Neural progenitor cell (in vitro differentiated cells): ENCODE measurements around the gene NFE2L3. TPM values are rescaled to one million over a fixed set of nuclear protein-coding genes. Genes with fewer than 3 reads are reported as not detected.

ENCODE experiments used
- DNase-seq: peaks from one replicate; pipeline ENCODE4 v3.0.0-alpha.2; 2016; ENCODE audit warnings: low spot score
- H2AFZ ChIP-seq: fragments of 200-600 bp; sonication (generic); replicated peaks from 2 replicates; pipeline ENCODE4 v1.6.1; 2016; ENCODE audit warnings: antibody characterized with exemption
- H3F3A ChIP-seq: fragments of 200-600 bp; sonication (generic); 2 replicates; pipeline ENCODE4 v1.6.1; 2016; ENCODE audit warnings: antibody characterized with exemption, low read depth
- H3K27ac ChIP-seq: fragments of 200-600 bp; sonication (generic); 2 replicates; pipeline ENCODE4 v1.5.1; 2016; ENCODE audit warnings: mild to moderate bottlenecking
- H3K27me3 ChIP-seq: fragments of 200-600 bp; sonication (generic); 2 replicates; pipeline ENCODE4 v1.6.1; 2016; ENCODE audit warnings: mild to moderate bottlenecking, moderate library complexity
- H3K36me3 ChIP-seq: fragments of 200-600 bp; sonication (generic); 2 replicates; pipeline ENCODE4 v1.5.1; 2016
- H3K4me1 ChIP-seq: fragments of 200-600 bp; sonication (generic); 2 replicates; pipeline ENCODE4 v1.6.1; 2016; ENCODE audit warnings: mixed run types
- H3K4me2 ChIP-seq: fragments of 200-600 bp; sonication (generic); 2 replicates; pipeline ENCODE4 v1.6.1; 2016
- H3K4me3 ChIP-seq: fragments of 200-600 bp; sonication (generic); 2 replicates; pipeline ENCODE4 v1.5.1; 2016
- H3K79me2 ChIP-seq: fragments of 200-600 bp; sonication (generic); 2 replicates; pipeline ENCODE4 v1.6.1; 2016; ENCODE audit warnings: low read depth
- H3K9ac ChIP-seq: fragments of 200-600 bp; sonication (generic); 2 replicates; pipeline ENCODE4 v1.6.1; 2016
- H3K9me3 ChIP-seq: fragments of 200-600 bp; sonication (generic); 2 replicates; pipeline ENCODE4 v1.5.1; 2016; ENCODE audit warnings: low read depth
- H4K20me1 ChIP-seq: fragments of 200-600 bp; sonication (generic); 2 replicates; pipeline ENCODE4 v1.6.1; 2016; ENCODE audit warnings: low read depth
- H3K27ac Mint-ChIP-seq: 3 replicates; pipeline ENCODE4 v1.8.0; 2021; ENCODE audit warnings: mixed read lengths
- H3K27me3 Mint-ChIP-seq: 2 replicates; pipeline ENCODE4 v1.8.0; 2022; ENCODE audit warnings: low read depth, mild to moderate bottlenecking, inconsistent platforms, moderate library complexity, mixed read lengths; ENCODE audit not compliant: insufficient read depth
- H3K36me3 Mint-ChIP-seq: 3 replicates; pipeline ENCODE4 v1.8.0; 2021; ENCODE audit warnings: mixed read lengths
- H3K4me1 Mint-ChIP-seq: 3 replicates; pipeline ENCODE4 v1.8.0; 2021; ENCODE audit warnings: mixed read lengths
- H3K4me3 Mint-ChIP-seq: 3 replicates; pipeline ENCODE4 v1.8.0; 2021; ENCODE audit warnings: mild to moderate bottlenecking, moderate library complexity, mixed read lengths
- H3K9me3 Mint-ChIP-seq: 3 replicates; pipeline ENCODE4 v1.8.0; 2020; ENCODE audit warnings: mixed read lengths
- EZH2 ChIP-seq: fragments of 200-600 bp; sonication (generic); IDR thresholded peaks from 2 replicates; pipeline ENCODE4 v1.6.1; 2017; ENCODE audit warnings: antibody characterized with exemption, mild to moderate bottlenecking, moderate library complexity
- EZH2phosphoT487 ChIP-seq: fragments of 200-600 bp; sonication (generic); IDR thresholded peaks from 2 replicates; pipeline ENCODE4 v1.6.1; 2017; ENCODE audit warnings: antibody characterized with exemption
- total RNA-seq: library from RNA; depleted of rRNA; stranded (reverse); fragments of >200 nt; gene quantifications from 2 replicates; pipeline ENCODE4 v1.2.3, GENCODE V29; 2015; ENCODE audit warnings: low replicate concordance
- TF ChIP-seq, protein P1 (sequence below): fragments of 200-600 bp; sonication (generic); IDR thresholded peaks from 2 replicates; pipeline ENCODE4 v1.5.1; 2017; ENCODE audit warnings: antibody characterized with exemption, mild to moderate bottlenecking

NFE2L3 gene
- total RNA-seq, 1 donor from 2014 or later = 6.2 TPM

DNA sequence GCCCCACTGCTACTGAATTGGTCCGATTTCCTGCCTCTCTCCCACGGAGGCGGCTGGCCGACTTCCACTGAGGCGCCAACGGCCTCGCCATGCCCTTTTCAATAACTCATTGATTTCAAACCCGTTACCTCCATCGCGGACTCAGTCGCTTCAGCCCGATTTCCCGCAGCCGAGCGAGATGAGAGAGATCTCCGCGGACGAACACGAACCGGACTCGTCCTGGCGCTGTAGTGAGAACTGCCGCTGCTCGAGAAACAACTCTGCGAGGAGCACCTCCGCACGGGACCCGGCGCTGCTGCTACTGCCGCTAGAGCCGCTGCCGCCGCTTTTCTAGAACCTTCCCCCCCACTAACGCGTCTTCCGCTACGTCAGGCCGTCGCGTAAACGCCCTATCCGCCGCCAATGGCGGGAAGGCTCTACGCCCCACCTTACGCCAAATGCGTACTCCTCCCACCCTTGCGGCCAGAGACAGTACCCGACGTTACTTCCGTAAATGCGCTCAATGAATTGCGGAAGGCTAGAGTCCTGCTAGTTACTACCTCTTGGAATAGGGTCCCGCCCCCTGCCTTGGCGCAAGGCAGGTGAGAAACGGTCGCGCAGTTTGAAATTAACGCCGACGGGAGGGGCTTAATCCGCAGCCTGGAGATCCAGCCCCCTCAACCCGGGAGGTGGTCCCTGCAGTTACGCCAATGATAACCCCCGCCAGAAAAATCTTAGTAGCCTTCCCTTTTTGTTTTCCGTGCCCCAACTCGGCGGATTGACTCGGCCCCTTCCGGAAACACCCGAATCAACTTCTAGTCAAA, 48.6 kb downstream of the NFE2L3 start, which contains the start of gene HNRNPA2B1:
TSS of gene HNRNPA2B1 (minus strand) at position 303 of the 803 bp plus-strand sequence. CDS start at position 134, 169 bp downstream.
- Histone ChIP-seq H3K27ac (peak within 1 kb of the TSS; percentile 99), H4K20me1 (peaks cover 77% of the 10 kb centered on the region), H3F3A (peaks cover 63% of the 10 kb centered on the region), H2AFZ (peak within 1 kb of the TSS; percentile 54), H3K27me3 (no peaks in the 10 kb centered on the region), H3K4me2 (peak within 1 kb of the TSS; percentile 96), H3K9ac (peak within 1 kb of the TSS; percentile 96), H3K4me3 (peak within 1 kb of the TSS; percentile 91), H3K36me3 (peaks cover 33% of the 10 kb centered on the region), H3K9me3 (no peaks in the 10 kb centered on the region), H3K4me1 (peaks cover 37% of the 10 kb centered on the region), H3K79me2 (peaks cover 91% of the 10 kb centered on the region)
- DNase-seq = peak; percentile 98
- peaks cover 45% of the 10 kb centered on the region for H3K4me1 Mint-ChIP-seq
- peaks cover 52% of the 10 kb centered on the region for H3K36me3 Mint-ChIP-seq
- peak within 1 kb of the TSS; percentile 99 for H3K27ac Mint-ChIP-seq
- peaks cover 9% of the 10 kb centered on the region for H3K9me3 Mint-ChIP-seq
- peak within 1 kb of the TSS; percentile 97 for H3K4me3 Mint-ChIP-seq
- TF ChIP-seq EZH2phosphoT487 (no peak), EZH2 (no peak)
- TF ChIP-seq, protein P1, sequence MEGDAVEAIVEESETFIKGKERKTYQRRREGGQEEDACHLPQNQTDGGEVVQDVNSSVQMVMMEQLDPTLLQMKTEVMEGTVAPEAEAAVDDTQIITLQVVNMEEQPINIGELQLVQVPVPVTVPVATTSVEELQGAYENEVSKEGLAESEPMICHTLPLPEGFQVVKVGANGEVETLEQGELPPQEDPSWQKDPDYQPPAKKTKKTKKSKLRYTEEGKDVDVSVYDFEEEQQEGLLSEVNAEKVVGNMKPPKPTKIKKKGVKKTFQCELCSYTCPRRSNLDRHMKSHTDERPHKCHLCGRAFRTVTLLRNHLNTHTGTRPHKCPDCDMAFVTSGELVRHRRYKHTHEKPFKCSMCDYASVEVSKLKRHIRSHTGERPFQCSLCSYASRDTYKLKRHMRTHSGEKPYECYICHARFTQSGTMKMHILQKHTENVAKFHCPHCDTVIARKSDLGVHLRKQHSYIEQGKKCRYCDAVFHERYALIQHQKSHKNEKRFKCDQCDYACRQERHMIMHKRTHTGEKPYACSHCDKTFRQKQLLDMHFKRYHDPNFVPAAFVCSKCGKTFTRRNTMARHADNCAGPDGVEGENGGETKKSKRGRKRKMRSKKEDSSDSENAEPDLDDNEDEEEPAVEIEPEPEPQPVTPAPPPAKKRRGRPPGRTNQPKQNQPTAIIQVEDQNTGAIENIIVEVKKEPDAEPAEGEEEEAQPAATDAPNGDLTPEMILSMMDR = peak; percentile 18
- peaks cover 4% of the 10 kb centered on the region for H3K27me3 Mint-ChIP-seq

DNA sequence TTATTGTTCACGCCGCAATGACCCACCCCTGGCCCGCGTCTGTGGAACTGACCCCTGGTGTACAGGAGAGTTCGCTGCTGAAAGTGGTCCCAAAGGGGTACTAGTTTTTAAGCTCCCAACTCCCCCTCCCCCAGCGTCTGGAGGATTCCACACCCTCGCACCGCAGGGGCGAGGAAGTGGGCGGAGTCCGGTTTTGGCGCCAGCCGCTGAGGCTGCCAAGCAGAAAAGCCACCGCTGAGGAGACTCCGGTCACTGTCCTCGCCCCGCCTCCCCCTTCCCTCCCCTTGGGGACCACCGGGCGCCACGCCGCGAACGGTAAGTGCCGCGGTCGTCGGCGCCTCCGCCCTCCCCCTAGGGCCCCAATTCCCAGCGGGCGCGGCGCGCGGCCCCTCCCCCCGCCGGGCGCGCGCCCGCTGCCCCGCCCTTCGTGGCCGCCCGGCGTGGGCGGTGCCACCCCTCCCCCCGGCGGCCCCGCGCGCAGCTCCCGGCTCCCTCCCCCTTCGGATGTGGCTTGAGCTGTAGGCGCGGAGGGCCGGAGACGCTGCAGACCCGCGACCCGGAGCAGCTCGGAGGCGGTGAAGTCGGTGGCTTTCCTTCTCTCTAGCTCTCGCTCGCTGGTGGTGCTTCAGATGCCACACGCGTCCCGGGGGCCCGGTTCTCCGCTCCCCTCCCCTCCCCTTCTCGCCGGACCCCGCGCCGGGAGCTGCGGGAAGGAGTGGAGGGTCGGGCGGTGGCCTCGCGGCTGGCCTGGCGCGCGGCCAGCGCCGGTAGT, 49.4 kb downstream of the NFE2L3 start, which contains the start of gene CBX3:
TSS of gene CBX3 (plus strand) at position 499 of the 772 bp plus-strand sequence. CDS start 1,254 bp downstream, outside the sequence.
- peak within 1 kb of the TSS; percentile 96 for H3K9ac ChIP-seq
- peak within 1 kb of the TSS; percentile 97 for H3K4me3 Mint-ChIP-seq
- peaks cover 9% of the 10 kb centered on the region for H3K9me3 Mint-ChIP-seq
- peak within 1 kb of the TSS; percentile 96 for H3K4me2 ChIP-seq
- TF ChIP-seq, protein P1 = no peak
- TF ChIP-seq EZH2phosphoT487 (no peak), EZH2 (no peak)
- peak within 1 kb of the TSS; percentile 54 for H2AFZ ChIP-seq
- peaks cover 77% of the 10 kb centered on the region for H4K20me1 ChIP-seq
- H3K4me1 Mint-ChIP-seq = peaks cover 40% of the 10 kb centered on the region
- no peaks in the 10 kb centered on the region for H3K27me3 ChIP-seq
- no peaks in the 10 kb centered on the region for H3K9me3 ChIP-seq
- peak; percentile 99 for DNase-seq
- peaks cover 91% of the 10 kb centered on the region for H3K79me2 ChIP-seq
- H3K4me1 ChIP-seq = peaks cover 37% of the 10 kb centered on the region
- peaks cover 4% of the 10 kb centered on the region for H3K27me3 Mint-ChIP-seq
- peaks cover 49% of the 10 kb centered on the region for H3K36me3 Mint-ChIP-seq
- H3K27ac Mint-ChIP-seq = peak within 1 kb of the TSS; percentile 99
- H3K27ac ChIP-seq = peak within 1 kb of the TSS; percentile 99
- peaks cover 55% of the 10 kb centered on the region for H3F3A ChIP-seq
- H3K36me3 ChIP-seq = peaks cover 30% of the 10 kb centered on the region
- H3K4me3 ChIP-seq = peak within 1 kb of the TSS; percentile 91

- Mint-ChIP-seq H3K36me3 (peaks cover 46% of the 10 kb centered on the region), H3K27me3 (peaks cover 4% of the 10 kb centered on the region), H3K4me3 (peak overlapping the region; percentile 95), H3K9me3 (peaks cover 9% of the 10 kb centered on the region), H3K27ac (peak overlapping the region; percentile 93), H3K4me1 (peaks cover 32% of the 10 kb centered on the region)
- Histone ChIP-seq H3K36me3 (peaks cover 30% of the 10 kb centered on the region), H3K27me3 (no peaks in the 10 kb centered on the region), H3K27ac (peak overlapping the region; percentile 97), H4K20me1 (peaks cover 77% of the 10 kb centered on the region), H3K4me1 (peaks cover 31% of the 10 kb centered on the region), H3K9ac (peak overlapping the region; percentile 89), H3F3A (peaks cover 47% of the 10 kb centered on the region), H2AFZ (no peak overlapping the region), H3K79me2 (peaks cover 91% of the 10 kb centered on the region), H3K4me3 (peak overlapping the region; percentile 91), H3K9me3 (no peaks in the 10 kb centered on the region), H3K4me2 (peak overlapping the region; percentile 86)
- TF ChIP-seq, protein P1 = no peak
- TF ChIP-seq EZH2 (no peak), EZH2phosphoT487 (no peak)
- DNase-seq = peak; percentile 73
These were observed 50.3 kb downstream of the NFE2L3 start for GRCh38 chr7:26202019-26202990.
